WTC11 (cell line): ENCODE results near the gene LIF. TPM values are rescaled to one million over a fixed set of nuclear protein-coding genes. Genes with fewer than 3 reads are reported as not detected.

ENCODE experiments used
- CDX4 ChIP-seq: fragments of 250-450 bp; sonication (Bioruptor Pico); IDR thresholded peaks from 2 replicates; pipeline ENCODE4 v1.9.0; 2021; ENCODE audit warnings: moderate library complexity, mild to moderate bottlenecking, inconsistent platforms, borderline replicate concordance
- E2F4 ChIP-seq: sonication (generic); formaldehyde crosslinking; IDR thresholded peaks from 2 replicates; pipeline ENCODE4 v1.8.1; 2022; ENCODE audit warnings: low read depth, mild to moderate bottlenecking, moderate library complexity, missing genetic modification reagents, borderline replicate concordance
- ELF4 ChIP-seq: sonication (generic); formaldehyde crosslinking; IDR thresholded peaks from 2 replicates; pipeline ENCODE4 v1.8.1; 2022; ENCODE audit warnings: low read depth, mild to moderate bottlenecking, moderate library complexity, missing genetic modification reagents
- HMGXB4 ChIP-seq: sonication (generic); formaldehyde crosslinking; IDR thresholded peaks from 2 replicates; pipeline ENCODE4 v1.8.1; 2023; ENCODE audit warnings: mild to moderate bottlenecking, moderate library complexity, missing genetic modification reagents
- JUN ChIP-seq: sonication (generic); formaldehyde crosslinking; IDR thresholded peaks from 2 replicates; pipeline ENCODE4 v1.8.0; 2023; ENCODE audit warnings: mild to moderate bottlenecking, missing genetic modification reagents
- MYBL2 ChIP-seq: sonication (generic); formaldehyde crosslinking; IDR thresholded peaks from 2 replicates; pipeline ENCODE4 v1.8.1; 2023; ENCODE audit warnings: mild to moderate bottlenecking, moderate library complexity, missing genetic modification reagents
- PRDM15 ChIP-seq: sonication (generic); formaldehyde crosslinking; IDR thresholded peaks from 2 replicates; pipeline ENCODE4 v1.8.0; 2022; ENCODE audit warnings: missing genetic modification reagents
- RELA ChIP-seq: sonication (generic); formaldehyde crosslinking; IDR thresholded peaks from 2 replicates; pipeline ENCODE4 v1.8.1; 2022; ENCODE audit warnings: missing genetic modification reagents, mild to moderate bottlenecking, borderline replicate concordance
- RORB ChIP-seq: fragments of 250-450 bp; sonication (Bioruptor Pico); IDR thresholded peaks from 2 replicates; pipeline ENCODE4 v1.9.0; 2021; ENCODE audit warnings: mild to moderate bottlenecking
- TCF7 ChIP-seq: sonication (generic); formaldehyde crosslinking; IDR thresholded peaks from 2 replicates; pipeline ENCODE4 v1.8.0; 2022; ENCODE audit warnings: mild to moderate bottlenecking, low read depth, missing genetic modification reagents, moderate library complexity
- total RNA-seq: library from RNA; stranded (reverse); gene quantifications from 3 replicates; pipeline ENCODE4 v1.2.3, GENCODE V29; 2021
- TF ChIP-seq, protein P1 (sequence below): fragments of 250-450 bp; sonication (Bioruptor Pico); IDR thresholded peaks from 2 replicates; pipeline ENCODE4 v1.9.0; 2021; ENCODE audit warnings: mild to moderate bottlenecking, borderline replicate concordance
- TF ChIP-seq, protein P2 (sequence below): sonication (generic); formaldehyde crosslinking; IDR thresholded peaks from 2 replicates; pipeline ENCODE4 v1.8.1; 2023; ENCODE audit warnings: mild to moderate bottlenecking, missing genetic modification reagents, moderate library complexity
- TF ChIP-seq, protein P3 (sequence below): sonication (generic); formaldehyde crosslinking; IDR thresholded peaks from 2 replicates; pipeline ENCODE4 v1.8.1; 2022; ENCODE audit warnings: mild to moderate bottlenecking, moderate library complexity, missing genetic modification reagents
- TF ChIP-seq, protein P4 (sequence below): fragments of 250-450 bp; sonication (Bioruptor Pico); conservative IDR thresholded peaks from 2 replicates; pipeline ENCODE4 v1.9.0; 2021; ENCODE audit warnings: mild to moderate bottlenecking

LIF gene
- total RNA-seq, 1 experiment from 2014 or later: 7.2 TPM

GRCh38 chr22:30190574-30190973 is 56.0 kb downstream of the LIF start (continued):
- no peak for TF ChIP-seq PRDM15 (CRISPR knock-in tag)
- TF ChIP-seq, protein P1, sequence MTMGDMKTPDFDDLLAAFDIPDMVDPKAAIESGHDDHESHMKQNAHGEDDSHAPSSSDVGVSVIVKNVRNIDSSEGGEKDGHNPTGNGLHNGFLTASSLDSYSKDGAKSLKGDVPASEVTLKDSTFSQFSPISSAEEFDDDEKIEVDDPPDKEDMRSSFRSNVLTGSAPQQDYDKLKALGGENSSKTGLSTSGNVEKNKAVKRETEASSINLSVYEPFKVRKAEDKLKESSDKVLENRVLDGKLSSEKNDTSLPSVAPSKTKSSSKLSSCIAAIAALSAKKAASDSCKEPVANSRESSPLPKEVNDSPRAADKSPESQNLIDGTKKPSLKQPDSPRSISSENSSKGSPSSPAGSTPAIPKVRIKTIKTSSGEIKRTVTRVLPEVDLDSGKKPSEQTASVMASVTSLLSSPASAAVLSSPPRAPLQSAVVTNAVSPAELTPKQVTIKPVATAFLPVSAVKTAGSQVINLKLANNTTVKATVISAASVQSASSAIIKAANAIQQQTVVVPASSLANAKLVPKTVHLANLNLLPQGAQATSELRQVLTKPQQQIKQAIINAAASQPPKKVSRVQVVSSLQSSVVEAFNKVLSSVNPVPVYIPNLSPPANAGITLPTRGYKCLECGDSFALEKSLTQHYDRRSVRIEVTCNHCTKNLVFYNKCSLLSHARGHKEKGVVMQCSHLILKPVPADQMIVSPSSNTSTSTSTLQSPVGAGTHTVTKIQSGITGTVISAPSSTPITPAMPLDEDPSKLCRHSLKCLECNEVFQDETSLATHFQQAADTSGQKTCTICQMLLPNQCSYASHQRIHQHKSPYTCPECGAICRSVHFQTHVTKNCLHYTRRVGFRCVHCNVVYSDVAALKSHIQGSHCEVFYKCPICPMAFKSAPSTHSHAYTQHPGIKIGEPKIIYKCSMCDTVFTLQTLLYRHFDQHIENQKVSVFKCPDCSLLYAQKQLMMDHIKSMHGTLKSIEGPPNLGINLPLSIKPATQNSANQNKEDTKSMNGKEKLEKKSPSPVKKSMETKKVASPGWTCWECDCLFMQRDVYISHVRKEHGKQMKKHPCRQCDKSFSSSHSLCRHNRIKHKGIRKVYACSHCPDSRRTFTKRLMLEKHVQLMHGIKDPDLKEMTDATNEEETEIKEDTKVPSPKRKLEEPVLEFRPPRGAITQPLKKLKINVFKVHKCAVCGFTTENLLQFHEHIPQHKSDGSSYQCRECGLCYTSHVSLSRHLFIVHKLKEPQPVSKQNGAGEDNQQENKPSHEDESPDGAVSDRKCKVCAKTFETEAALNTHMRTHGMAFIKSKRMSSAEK (CRISPR knock-in tag): no peak
- TF ChIP-seq, protein P2, sequence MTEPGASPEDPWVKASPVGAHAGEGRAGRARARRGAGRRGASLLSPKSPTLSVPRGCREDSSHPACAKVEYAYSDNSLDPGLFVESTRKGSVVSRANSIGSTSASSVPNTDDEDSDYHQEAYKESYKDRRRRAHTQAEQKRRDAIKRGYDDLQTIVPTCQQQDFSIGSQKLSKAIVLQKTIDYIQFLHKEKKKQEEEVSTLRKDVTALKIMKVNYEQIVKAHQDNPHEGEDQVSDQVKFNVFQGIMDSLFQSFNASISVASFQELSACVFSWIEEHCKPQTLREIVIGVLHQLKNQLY (CRISPR knock-in tag): no peak
- TF ChIP-seq, protein P3, sequence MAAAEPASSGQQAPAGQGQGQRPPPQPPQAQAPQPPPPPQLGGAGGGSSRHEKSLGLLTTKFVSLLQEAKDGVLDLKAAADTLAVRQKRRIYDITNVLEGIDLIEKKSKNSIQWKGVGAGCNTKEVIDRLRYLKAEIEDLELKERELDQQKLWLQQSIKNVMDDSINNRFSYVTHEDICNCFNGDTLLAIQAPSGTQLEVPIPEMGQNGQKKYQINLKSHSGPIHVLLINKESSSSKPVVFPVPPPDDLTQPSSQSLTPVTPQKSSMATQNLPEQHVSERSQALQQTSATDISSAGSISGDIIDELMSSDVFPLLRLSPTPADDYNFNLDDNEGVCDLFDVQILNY (CRISPR knock-in tag): no peak
- no peak for TF ChIP-seq CDX4 (CRISPR knock-in tag)
- no peak for TF ChIP-seq ELF4 (CRISPR knock-in tag)
- no peak for TF ChIP-seq MYBL2 (CRISPR knock-in tag)
- no peak for TF ChIP-seq RORB
- TF ChIP-seq HMGXB4: no peak
- no peak for TF ChIP-seq E2F4
- no peak for TF ChIP-seq TCF7 (CRISPR knock-in tag)
- no peak for TF ChIP-seq RELA (CRISPR knock-in tag)
- TF ChIP-seq JUN: no peak
- TF ChIP-seq, protein P4, sequence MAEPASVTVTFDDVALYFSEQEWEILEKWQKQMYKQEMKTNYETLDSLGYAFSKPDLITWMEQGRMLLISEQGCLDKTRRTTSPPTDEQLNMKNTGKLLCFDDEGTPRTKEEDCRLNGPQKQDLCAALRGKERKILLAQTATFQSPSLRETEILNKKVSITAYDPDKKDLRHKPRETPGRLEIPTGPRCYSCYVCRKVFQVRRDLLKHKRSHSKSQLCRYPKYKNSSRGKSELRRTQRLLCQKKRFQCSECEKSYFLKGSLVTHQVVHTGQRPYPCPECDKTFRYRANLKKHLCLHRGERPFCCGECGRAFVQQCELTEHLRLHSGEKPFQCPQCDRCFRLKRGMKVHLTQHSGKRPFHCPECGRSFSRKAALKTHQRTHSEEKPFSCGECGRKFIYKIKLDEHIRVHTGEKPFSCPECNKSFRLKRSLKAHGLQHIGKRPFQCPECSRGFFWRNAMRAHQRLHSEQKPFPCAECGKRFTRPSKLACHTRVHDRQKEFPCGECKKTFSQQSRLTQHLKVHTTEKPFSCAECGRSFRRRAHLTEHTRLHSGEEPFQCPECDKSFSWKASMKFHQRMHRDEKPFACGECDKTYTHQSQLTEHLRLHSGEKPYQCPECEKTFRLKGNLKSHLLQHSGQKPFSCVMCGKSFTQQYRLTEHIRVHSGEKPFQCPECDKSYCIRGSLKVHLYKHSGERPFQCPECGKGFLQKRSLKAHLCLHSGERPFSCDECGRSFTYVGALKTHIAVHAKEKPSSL: no peak

Other genes with a start within 250 kb of the LIF start
- gene HORMAD2, start 166.3 kb downstream of the LIF start, total RNA-seq: not detected in 3 replicates
- not detected in 3 replicates for gene OSM, start 20.1 kb upstream of the LIF start, total RNA-seq
- 15.8 to 18.6 TPM (median 16.0 TPM) in 3 replicates for gene CASTOR1, start 42.7 kb upstream of the LIF start, total RNA-seq
- gene TBC1D10A, start 80.2 kb upstream of the LIF start, total RNA-seq: 7.5 to 11.1 TPM (median 9.6 TPM) in 3 replicates
- gene SF3A1, start 110.1 kb upstream of the LIF start, total RNA-seq: 214 to 272 TPM (median 227 TPM) in 3 replicates
- gene CCDC157, start 110.2 kb upstream of the LIF start, total RNA-seq: 3.8 to 6.5 TPM (median 4.2 TPM) in 3 replicates
- 25.4 to 28.6 TPM (median 27.6 TPM) in 3 replicates for gene RNF215, start 140.7 kb upstream of the LIF start, total RNA-seq
- gene SEC14L2, start 150.3 kb upstream of the LIF start, total RNA-seq: 2.4 to 3.9 TPM (median 3.9 TPM) in 3 replicates
- gene MTFP1, start 179.0 kb upstream of the LIF start, total RNA-seq: 75.0 to 78.7 TPM (median 75.5 TPM) in 3 replicates
- gene SEC14L3, start 225.3 kb upstream of the LIF start, total RNA-seq: not detected in 3 replicates